GM06990 (cell line): ENCODE data around the gene PAX2.

ENCODE experiments used
- DNase-seq: peaks from one replicate; pipeline ENCODE4 v3.0.0-alpha.2; 2011; ENCODE audit not compliant: insufficient read length; ENCODE audit errors: extremely low read depth
- H3K27me3 ChIP-seq: replicated peaks from 2 replicates; pipeline ENCODE4 v1.6.0; 2011; ENCODE audit warnings: low read length; ENCODE audit not compliant: control insufficient read depth, insufficient read depth
- H3K36me3 ChIP-seq: 2 replicates; pipeline ENCODE4 v1.5.1; 2011; ENCODE audit warnings: low read length; ENCODE audit not compliant: control insufficient read depth, insufficient read depth
- H3K4me3 ChIP-seq: replicated peaks from 2 replicates; pipeline ENCODE4 v1.5.1; 2011; ENCODE audit warnings: low read depth, mild to moderate bottlenecking, control low read depth, low read length
- CTCF ChIP-seq: IDR thresholded peaks from 2 replicates; pipeline ENCODE4 v1.5.1; 2011; ENCODE audit warnings: low read length, control low read depth, mild to moderate bottlenecking, inconsistent platforms; ENCODE audit not compliant: insufficient read depth, poor library complexity, severe bottlenecking

Gene PAX2

GRCh38 chr10:100819424-100819823 is 74.0 kb downstream of the PAX2 start:
- Histone ChIP-seq H3K4me3 (no peak overlapping the region), H3K27me3 (peaks cover 2% of the 10 kb centered on the region), H3K36me3 (no peaks in the 10 kb centered on the region)
- TF ChIP-seq CTCF: no peak
- DNase-seq: no peak

- TF ChIP-seq CTCF: no peak
- DNase-seq: no peak
- H3K27me3 ChIP-seq: peaks cover 6% of the 10 kb centered on the region
- H3K4me3 ChIP-seq: no peak overlapping the region
- H3K36me3 ChIP-seq: no peaks in the 10 kb centered on the region
These were observed 77.8 kb downstream of the PAX2 start for GRCh38 chr10:100823194-100823593.

- DNase-seq: no peak
- peaks cover 8% of the 10 kb centered on the region for H3K27me3 ChIP-seq
- no peak for TF ChIP-seq CTCF
- H3K4me3 ChIP-seq: no peak overlapping the region
- H3K36me3 ChIP-seq: no peaks in the 10 kb centered on the region
These were observed 79.5 kb downstream of the PAX2 start for GRCh38 chr10:100824886-100825285.

- H3K36me3 ChIP-seq: no peaks in the 10 kb centered on the region
- no peak for DNase-seq
- no peak for TF ChIP-seq CTCF
- H3K27me3 ChIP-seq: peaks cover 10% of the 10 kb centered on the region
- H3K4me3 ChIP-seq: no peak overlapping the region
These were observed 80.0 kb downstream of the PAX2 start for GRCh38 chr10:100825325-100825875.

- no peak for DNase-seq
- Histone ChIP-seq H3K27me3 (peaks cover 15% of the 10 kb centered on the region), H3K4me3 (no peak overlapping the region), H3K36me3 (no peaks in the 10 kb centered on the region)
- TF ChIP-seq CTCF: no peak
These were observed 80.8 kb downstream of the PAX2 start for GRCh38 chr10:100826031-100826651.

GRCh38 chr10:100826661-100826982 is 81.2 kb downstream of the PAX2 start:
- H3K36me3 ChIP-seq: no peaks in the 10 kb centered on the region
- H3K27me3 ChIP-seq: peaks cover 15% of the 10 kb centered on the region
- no peak for DNase-seq
- TF ChIP-seq CTCF: no peak
- peak overlapping the region; percentile 3; the same call in 1 of the 2 replicates for H3K4me3 ChIP-seq
